HepG2 (cell line): ENCODE results near the gene DCTN1. TPM values are rescaled to one million over a fixed set of nuclear protein-coding genes. Genes with fewer than 3 reads are reported as not detected.

ENCODE experiments used
- ARHGAP35 ChIP-seq: sonication (generic); formaldehyde crosslinking; IDR thresholded peaks from 2 replicates; pipeline ENCODE4 v1.9.0; 2022; ENCODE audit warnings: mild to moderate bottlenecking, inconsistent platforms, moderate library complexity, missing genetic modification reagents, borderline replicate concordance
- ASH2L ChIP-seq: fragments of 300-600, 200-600 bp; sonication (generic); IDR thresholded peaks from 2 replicates; pipeline ENCODE4 v1.7.0; 2017; ENCODE audit warnings: low read depth, mild to moderate bottlenecking, moderate library complexity, mixed read lengths, low read length; ENCODE audit not compliant: insufficient read length
- CHD2 ChIP-seq: IDR thresholded peaks from 2 replicates; pipeline ENCODE4 v1.6.1; 2011; ENCODE audit warnings: low read depth, low read length, improper control_type of control experiment
- FOXA3 ChIP-seq: IDR thresholded peaks from 2 replicates; pipeline ENCODE4 v1.6.1; 2016; ENCODE audit warnings: missing genetic modification reagents, missing compliant biosample characterization
- FUBP1 ChIP-seq: sonication (generic); formaldehyde crosslinking; IDR thresholded peaks from 2 replicates; pipeline ENCODE4 v1.5.1; 2020; ENCODE audit warnings: missing genetic modification reagents, mild to moderate bottlenecking, borderline replicate concordance
- GATA4 ChIP-seq: sonication (generic); IDR thresholded peaks from 2 replicates; pipeline ENCODE4 v1.6.1; 2016; ENCODE audit warnings: antibody characterized with exemption, low read depth, borderline replicate concordance
- HINFP ChIP-seq: sonication (generic); formaldehyde crosslinking; IDR thresholded peaks from 2 replicates; pipeline ENCODE4 v1.4.0; 2020; ENCODE audit warnings: low read depth, mild to moderate bottlenecking, missing genetic modification reagents
- PHF20 ChIP-seq: sonication (generic); formaldehyde crosslinking; IDR thresholded peaks from 2 replicates; pipeline ENCODE4 v1.5.0; 2020; ENCODE audit warnings: mild to moderate bottlenecking, missing genetic modification reagents
- REST ChIP-seq, 2 experiments: IDR thresholded peaks; 2 replicates each; pipeline ENCODE4 v1.6.1; 2011 to 2012; ENCODE audit warnings: low read length in 2 of 2, borderline replicate concordance in 1 of 2, low read depth in 1 of 2, mild to moderate bottlenecking in 1 of 2, moderate library complexity in 1 of 2
- SP140L ChIP-seq: sonication (generic); formaldehyde crosslinking; IDR thresholded peaks from 2 replicates; pipeline ENCODE4 v1.4.0; 2020; ENCODE audit warnings: missing genetic modification reagents, borderline replicate concordance
- ZNF331 ChIP-seq: sonication (generic); formaldehyde crosslinking; IDR thresholded peaks from 2 replicates; pipeline ENCODE4 v1.4.0; 2020; ENCODE audit warnings: missing genetic modification reagents
- ZNF337 ChIP-seq: sonication (generic); formaldehyde crosslinking; IDR thresholded peaks from 2 replicates; pipeline ENCODE4 v1.5.1; 2020; ENCODE audit warnings: missing genetic modification reagents, low read depth, mild to moderate bottlenecking, borderline replicate concordance
- ZNF619 ChIP-seq: sonication (generic); formaldehyde crosslinking; IDR thresholded peaks from 2 replicates; pipeline ENCODE4 v1.4.0; 2020; ENCODE audit warnings: mild to moderate bottlenecking, missing genetic modification reagents
- polyA plus RNA-seq, 8 experiments: library from polyadenylated mRNA; depleted of rRNA in 3 of 8; stranded (reverse) in 7 of 8; unstranded in 1 of 8; fragments of >200 nt; fragmentation: Illumina TruSeq in 4 of 8; extraction: Trizol in 4 of 8; gene quantifications; 2 replicates each; pipeline versions ENCODE4 v1.2.1 to v1.2.3, GENCODE V29; 2011 to 2016; ENCODE audit warnings: low read depth in 4 of 8, missing spikeins in 1 of 8, mixed read lengths in 1 of 8; ENCODE audit not compliant: insufficient read depth in 1 of 8
- total RNA-seq, 5 experiments: library from RNA; depleted of rRNA; stranded (reverse); fragments of >200 nt; fragmentation: Illumina TruSeq; extraction: Trizol; gene quantifications; 2 replicates each; pipeline ENCODE4 v1.2.3, GENCODE V29; 2016; ENCODE audit warnings: low read depth in 1 of 5

The DCTN1 gene
- total and polyA plus RNA-seq, 2 of the 13 experiments (the other 11 are each of a cell fraction or from before 2014, with no cell fraction given), result 73.2 to 122 TPM

GRCh38 chr2:74424139-74424992 is 44.3 kb upstream of the DCTN1 start (continued):
- no peak for TF ChIP-seq HINFP (CRISPR knock-in tag)
- no peak for TF ChIP-seq ZNF619 (CRISPR knock-in tag)
- no peak for TF ChIP-seq REST (IDR thresholded peaks at IDR 0.05; ENCODE audit: borderline replicate concordance in 1 of 2, low read depth in 1 of 2, low read length in 2 of 2)
- TF ChIP-seq SP140L (CRISPR knock-in tag), result no peak
- no peak for TF ChIP-seq PHF20 (CRISPR knock-in tag)
- TF ChIP-seq CHD2, result no peak
- TF ChIP-seq FUBP1 (CRISPR knock-in tag), result peak; percentile 93; the same call in 1 of the 2 replicates
- TF ChIP-seq FOXA3 (CRISPR knock-in tag), result no peak
- no peak for TF ChIP-seq ASH2L
- no peak for TF ChIP-seq ZNF337 (CRISPR knock-in tag)
- no peak for TF ChIP-seq ARHGAP35 (CRISPR knock-in tag)
- TF ChIP-seq ZNF331 (CRISPR knock-in tag), result no peak
- no peak for TF ChIP-seq GATA4
